SKM-1 (cell line): ENCODE data around the gene COX6A2.
"Not testable (repeated sequence)": the region's sequence is repeated elsewhere in the genome, so short reads cannot be mapped to it uniquely, and the experiment has no call there.

Experiments used
- DNase-seq: peaks from one replicate; lab custom pipeline; 2025; ENCODE audit not compliant: unreplicated experiment; lab: John Stamatoyannopoulos, UW

COX6A2 gene

GRCh38 chr16:31439023-31439422, 10.9 kb upstream of the COX6A2 start:
- not testable (repeated sequence) for DNase-seq

GRCh38 chr16:31438414-31438813, 10.3 kb upstream of the COX6A2 start:
- no peak for DNase-seq

- DNase-seq: no peak
Measured at GRCh38 chr16:31436221-31437045, 8.3 kb upstream of the COX6A2 start.

GRCh38 chr16:31435341-31436220, 7.4 kb upstream of the COX6A2 start:
- DNase-seq: no peak

- no peak for DNase-seq
Measured at GRCh38 chr16:31430380-31431052, 2.4 kb upstream of the COX6A2 start.

- no peak for DNase-seq
Measured at GRCh38 chr16:31429796-31430195, 1.6 kb upstream of the COX6A2 start.

- DNase-seq: no peak
Measured at GRCh38 chr16:31429314-31429713, 1.2 kb upstream of the COX6A2 start.

- DNase-seq: no peak
Measured at GRCh38 chr16:31428638-31429247, 583 bp upstream of the COX6A2 start.

- no peak for DNase-seq
Measured at GRCh38 chr16:31427441-31428278, 500 bp downstream of the COX6A2 start.

GRCh38 chr16:31423801-31424200, 4.4 kb downstream of the COX6A2 start:
- no peak for DNase-seq

- DNase-seq: no peak
Measured at GRCh38 chr16:31423241-31423640, 4.9 kb downstream of the COX6A2 start.

GRCh38 chr16:31421587-31421986, 6.6 kb downstream of the COX6A2 start:
- no peak for DNase-seq

- no peak for DNase-seq
Measured at GRCh38 chr16:31420037-31420436, 8.1 kb downstream of the COX6A2 start.

GRCh38 chr16:31417916-31418315, 10.2 kb downstream of the COX6A2 start:
- no peak for DNase-seq

GRCh38 chr16:31417036-31417435, 11.1 kb downstream of the COX6A2 start:
- not testable (repeated sequence) for DNase-seq

- DNase-seq: no peak
Measured at GRCh38 chr16:31416371-31416770, 11.8 kb downstream of the COX6A2 start.

GRCh38 chr16:31414706-31415105, 13.5 kb downstream of the COX6A2 start:
- no peak for DNase-seq

GRCh38 chr16:31413943-31414342, 14.2 kb downstream of the COX6A2 start:
- DNase-seq: no peak

- DNase-seq: no peak
Measured at GRCh38 chr16:31413381-31413780, 14.8 kb downstream of the COX6A2 start.

- DNase-seq: no peak
Measured at GRCh38 chr16:31412750-31413149, 15.4 kb downstream of the COX6A2 start.
